ENCODE results near the gene RABGAP1.

Gene RABGAP1

DNA sequence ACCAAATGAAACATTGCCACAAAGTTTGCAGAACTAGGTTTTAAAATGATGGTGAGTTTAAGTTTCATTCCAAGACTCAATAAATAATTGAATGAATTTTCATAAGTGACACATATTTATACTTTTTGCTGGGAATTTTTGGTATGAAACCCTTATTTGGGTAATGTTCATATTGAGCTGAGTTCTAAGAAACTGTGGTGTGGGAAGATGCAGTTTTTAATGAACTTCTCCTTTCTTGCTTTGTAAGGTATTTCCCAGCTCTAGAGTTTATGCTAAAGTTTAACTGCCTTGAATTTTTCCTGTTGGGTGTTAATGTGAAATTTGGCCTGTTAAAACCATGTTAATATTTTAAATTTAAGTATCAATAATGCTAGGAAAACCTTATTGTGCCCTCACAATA, 15.1 kb downstream of the RABGAP1 start:
- TF ChIP-seq POLR2A (IDR thresholded peaks at IDR 0.05; ENCODE audit: low read depth, low read length) (no peak), SPI1 (IDR thresholded peaks at IDR 0.05; ENCODE audit: low read depth, low read length) (no peak), PAX5 (IDR thresholded peaks at IDR 0.05; ENCODE audit: insufficient read depth, low read length, severe bottlenecking) (no peak), POLR2AphosphoS5 (IDR thresholded peaks at IDR 0.05; ENCODE audit: low read depth, low read length) (no peak), TAF1 (IDR thresholded peaks at IDR 0.05; ENCODE audit: low read depth, low read length) (no peak), POU2F2 (IDR thresholded peaks at IDR 0.05; ENCODE audit: low read depth, low read length) (no peak)
- FAIRE-seq: no peak
- no peak for DNase-seq (ENCODE audit: insufficient read length, low spot score)

- TF ChIP-seq POLR2A (IDR thresholded peaks at IDR 0.05; ENCODE audit: low read depth, low read length) (no peak), POU2F2 (IDR thresholded peaks at IDR 0.05; ENCODE audit: low read depth, low read length) (no peak), SPI1 (IDR thresholded peaks at IDR 0.05; ENCODE audit: low read depth, low read length) (no peak), PAX5 (IDR thresholded peaks at IDR 0.05; ENCODE audit: insufficient read depth, low read length, severe bottlenecking) (no peak), TAF1 (IDR thresholded peaks at IDR 0.05; ENCODE audit: low read depth, low read length) (no peak), POLR2AphosphoS5 (IDR thresholded peaks at IDR 0.05; ENCODE audit: low read depth, low read length) (no peak)
Measured at GRCh38 chr9:122961139-122961538, 20.3 kb downstream of the RABGAP1 start.

DNA sequence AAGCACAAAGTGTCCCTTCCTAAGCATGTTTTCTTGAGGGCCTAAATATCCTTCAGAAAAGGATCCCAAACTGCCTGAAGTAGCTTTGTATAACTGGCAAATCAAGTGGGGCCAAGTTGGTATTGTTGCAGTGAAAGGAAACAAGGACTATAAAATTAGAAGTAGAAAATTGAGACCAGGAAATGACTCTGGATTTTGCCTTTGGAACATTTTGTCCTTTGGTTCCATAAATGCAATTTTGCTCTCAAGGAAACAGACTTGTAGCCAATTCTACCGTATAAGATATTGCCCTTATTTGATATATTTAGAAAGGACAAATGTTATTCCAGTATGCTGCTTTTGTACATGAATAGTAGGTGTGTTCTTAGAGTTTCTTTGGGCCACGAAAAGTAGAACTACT, 34.4 kb downstream of the RABGAP1 start:
- DNase-seq (ENCODE audit: insufficient read length, low spot score) (no peak), FAIRE-seq (no peak)
- TF ChIP-seq TAF1 (IDR thresholded peaks at IDR 0.05; ENCODE audit: low read depth, low read length) (no peak), POLR2A (IDR thresholded peaks at IDR 0.05; ENCODE audit: low read depth, low read length) (no peak), POU2F2 (IDR thresholded peaks at IDR 0.05; ENCODE audit: low read depth, low read length) (no peak)

More at GRCh38 chr9:122961139-122961538, 20.3 kb downstream of the RABGAP1 start:
- FAIRE-seq (no peak), DNase-seq (ENCODE audit: insufficient read length, low spot score) (no peak)

- no peak for TF ChIP-seq POLR2AphosphoS5 (IDR thresholded peaks at IDR 0.05; ENCODE audit: low read depth, low read length)
- TF ChIP-seq PAX5 (IDR thresholded peaks at IDR 0.05; ENCODE audit: insufficient read depth, low read length, severe bottlenecking): no peak
- FAIRE-seq: no peak
Measured at GRCh38 chr9:122978601-122979000, 37.8 kb downstream of the RABGAP1 start.

GRCh38 chr9:122986010-122986409, 45.2 kb downstream of the RABGAP1 start:
- no peak for DNase-seq (ENCODE audit: insufficient read length, low spot score)
- FAIRE-seq: no peak
- TF ChIP-seq SPI1 (IDR thresholded peaks at IDR 0.05; ENCODE audit: low read depth, low read length) (peak; percentile 83), POLR2AphosphoS5 (IDR thresholded peaks at IDR 0.05; ENCODE audit: low read depth, low read length) (no peak)

More at GRCh38 chr9:122978601-122979000, 37.8 kb downstream of the RABGAP1 start:
- no peak for DNase-seq (ENCODE audit: insufficient read length, low spot score)

- DNase-seq (ENCODE audit: insufficient read length, low spot score): no peak
- TF ChIP-seq POLR2AphosphoS5 (IDR thresholded peaks at IDR 0.05; ENCODE audit: low read depth, low read length): no peak
- no peak for TF ChIP-seq SPI1 (IDR thresholded peaks at IDR 0.05; ENCODE audit: low read depth, low read length)
- no peak for TF ChIP-seq POLR2A (IDR thresholded peaks at IDR 0.05; ENCODE audit: low read depth, low read length)
- no peak for TF ChIP-seq PAX5 (IDR thresholded peaks at IDR 0.05; ENCODE audit: insufficient read depth, low read length, severe bottlenecking)
- no peak for TF ChIP-seq POU2F2 (IDR thresholded peaks at IDR 0.05; ENCODE audit: low read depth, low read length)
- TF ChIP-seq TAF1 (IDR thresholded peaks at IDR 0.05; ENCODE audit: low read depth, low read length): no peak
- FAIRE-seq: no peak
Measured at GRCh38 chr9:122988141-122988540, 47.3 kb downstream of the RABGAP1 start.

- FAIRE-seq (no peak), DNase-seq (ENCODE audit: insufficient read length, low spot score) (peak; percentile 6)
- TF ChIP-seq SPI1 (IDR thresholded peaks at IDR 0.05; ENCODE audit: low read depth, low read length) (no peak), POLR2A (IDR thresholded peaks at IDR 0.05; ENCODE audit: low read depth, low read length) (no peak), POU2F2 (IDR thresholded peaks at IDR 0.05; ENCODE audit: low read depth, low read length) (no peak), PAX5 (IDR thresholded peaks at IDR 0.05; ENCODE audit: insufficient read depth, low read length, severe bottlenecking) (no peak), TAF1 (IDR thresholded peaks at IDR 0.05; ENCODE audit: low read depth, low read length) (no peak), POLR2AphosphoS5 (IDR thresholded peaks at IDR 0.05; ENCODE audit: low read depth, low read length) (no peak)
Measured at GRCh38 chr9:122988920-122989621, 48.3 kb downstream of the RABGAP1 start.

- DNase-seq (ENCODE audit: insufficient read length, low spot score): peak; percentile 12
Measured at GRCh38 chr9:122991370-122991830, 50.6 kb downstream of the RABGAP1 start.

GRCh38 chr9:122996586-122996985, 55.8 kb downstream of the RABGAP1 start:
- DNase-seq (ENCODE audit: insufficient read length, low spot score) (no peak), FAIRE-seq (no peak)
- TF ChIP-seq POLR2A (IDR thresholded peaks at IDR 0.05; ENCODE audit: low read depth, low read length) (no peak), SPI1 (IDR thresholded peaks at IDR 0.05; ENCODE audit: low read depth, low read length) (no peak), POLR2AphosphoS5 (IDR thresholded peaks at IDR 0.05; ENCODE audit: low read depth, low read length) (no peak), PAX5 (IDR thresholded peaks at IDR 0.05; ENCODE audit: insufficient read depth, low read length, severe bottlenecking) (no peak), POU2F2 (IDR thresholded peaks at IDR 0.05; ENCODE audit: low read depth, low read length) (no peak), TAF1 (IDR thresholded peaks at IDR 0.05; ENCODE audit: low read depth, low read length) (no peak)

More at GRCh38 chr9:122991370-122991830, 50.6 kb downstream of the RABGAP1 start:
- TF ChIP-seq SPI1 (IDR thresholded peaks at IDR 0.05; ENCODE audit: low read depth, low read length): no peak
- TF ChIP-seq POU2F2 (IDR thresholded peaks at IDR 0.05; ENCODE audit: low read depth, low read length): no peak
- no peak for TF ChIP-seq POLR2A (IDR thresholded peaks at IDR 0.05; ENCODE audit: low read depth, low read length)
- TF ChIP-seq TAF1 (IDR thresholded peaks at IDR 0.05; ENCODE audit: low read depth, low read length): no peak
- no peak for TF ChIP-seq PAX5 (IDR thresholded peaks at IDR 0.05; ENCODE audit: insufficient read depth, low read length, severe bottlenecking)
- no peak for TF ChIP-seq POLR2AphosphoS5 (IDR thresholded peaks at IDR 0.05; ENCODE audit: low read depth, low read length)
- no peak for FAIRE-seq

GRCh38 chr9:122998448-122998847, 57.6 kb downstream of the RABGAP1 start:
- FAIRE-seq: no peak
- TF ChIP-seq POU2F2 (IDR thresholded peaks at IDR 0.05; ENCODE audit: low read depth, low read length) (no peak), POLR2A (IDR thresholded peaks at IDR 0.05; ENCODE audit: low read depth, low read length) (no peak), POLR2AphosphoS5 (IDR thresholded peaks at IDR 0.05; ENCODE audit: low read depth, low read length) (no peak), SPI1 (IDR thresholded peaks at IDR 0.05; ENCODE audit: low read depth, low read length) (no peak), TAF1 (IDR thresholded peaks at IDR 0.05; ENCODE audit: low read depth, low read length) (no peak), PAX5 (IDR thresholded peaks at IDR 0.05; ENCODE audit: insufficient read depth, low read length, severe bottlenecking) (no peak)
- no peak for DNase-seq (ENCODE audit: insufficient read length, low spot score)

Data from GM12891 (cell line).